ENCODE results near the gene RARRES1. TPM values are rescaled to one million over a fixed set of nuclear protein-coding genes. Genes with fewer than 3 reads are reported as not detected.

RARRES1 gene
- total RNA-seq, 1 donor from 2014 or later: 41.5 TPM

- no peak overlapping the region for H3K27ac ChIP-seq
- no peak for ATAC-seq
Observed at GRCh38 chr3:158762701-158763100, 30.4 kb upstream of the RARRES1 start.

GRCh38 chr3:158761350-158761749 is 29.1 kb upstream of the RARRES1 start:
- no peak for DNase-seq
- intact Hi-C loops (cut with DNase I): no loop called here

More at GRCh38 chr3:158762701-158763100, 30.4 kb upstream of the RARRES1 start:
- Histone ChIP-seq H3K9me3 (no peaks in the 10 kb centered on the region), H3K4me1 (peaks cover 4% of the 10 kb centered on the region), H3K27me3 (no peaks in the 10 kb centered on the region), H3K36me3 (no peaks in the 10 kb centered on the region), H3K4me3 (no peak overlapping the region)
- no peak for DNase-seq
- intact Hi-C loops (cut with DNase I): no loop called here
- TF ChIP-seq CTCF (IDR thresholded peaks at IDR 0.05): no peak

GRCh38 chr3:158755421-158755820 is 23.2 kb upstream of the RARRES1 start:
- Histone ChIP-seq H3K27ac (no peak overlapping the region), H3K36me3 (no peaks in the 10 kb centered on the region), H3K4me1 (no peaks in the 10 kb centered on the region), H3K4me3 (no peak overlapping the region), H3K27me3 (no peaks in the 10 kb centered on the region), H3K9me3 (no peaks in the 10 kb centered on the region)
- DNase-seq (no peak), ATAC-seq (no peak)
- intact Hi-C loops (cut with DNase I): no loop called here
- TF ChIP-seq CTCF (IDR thresholded peaks at IDR 0.05): no peak

More at GRCh38 chr3:158761350-158761749, 29.1 kb upstream of the RARRES1 start:
- no peaks in the 10 kb centered on the region for H3K9me3 ChIP-seq
- H3K4me3 ChIP-seq: no peak overlapping the region
- H3K4me1 ChIP-seq: no peaks in the 10 kb centered on the region
- H3K36me3 ChIP-seq: no peaks in the 10 kb centered on the region
- no peak for ATAC-seq
- TF ChIP-seq CTCF (IDR thresholded peaks at IDR 0.05): no peak
- no peak overlapping the region for H3K27ac ChIP-seq
- no peaks in the 10 kb centered on the region for H3K27me3 ChIP-seq

- Histone ChIP-seq H3K9me3 (no peaks in the 10 kb centered on the region), H3K27ac (no peak overlapping the region), H3K27me3 (no peaks in the 10 kb centered on the region), H3K36me3 (no peaks in the 10 kb centered on the region), H3K4me1 (no peaks in the 10 kb centered on the region), H3K4me3 (no peak overlapping the region)
- DNase-seq: no peak
- peak; percentile 86 for ATAC-seq
- TF ChIP-seq CTCF (IDR thresholded peaks at IDR 0.05): no peak
- intact Hi-C loops (cut with DNase I): no loop called here
Observed at GRCh38 chr3:158753854-158754253, 21.6 kb upstream of the RARRES1 start.

GRCh38 chr3:158751316-158751715 is 19.1 kb upstream of the RARRES1 start:
- H3K27ac ChIP-seq: no peak overlapping the region
- no peak for ATAC-seq

More at GRCh38 chr3:158751316-158751715, 19.1 kb upstream of the RARRES1 start:
- Histone ChIP-seq H3K4me3 (no peak overlapping the region), H3K36me3 (no peaks in the 10 kb centered on the region), H3K27me3 (no peaks in the 10 kb centered on the region), H3K4me1 (peaks cover 12% of the 10 kb centered on the region), H3K9me3 (no peaks in the 10 kb centered on the region)
- TF ChIP-seq CTCF (IDR thresholded peaks at IDR 0.05): no peak
- no peak for DNase-seq
- intact Hi-C loops (cut with DNase I): no loop called here

Data from upper lobe of right lung (tissue), 1 donor.